ENCODE results near the gene CNRIP1. TPM values are rescaled to one million over a fixed set of nuclear protein-coding genes. Genes with fewer than 3 reads are reported as not detected.

Gene CNRIP1
- polyA plus RNA-seq, 1 donor (not counting 4 experiments of a cell fraction or from before 2014, with no cell fraction given), result 0.04 TPM

DNA sequence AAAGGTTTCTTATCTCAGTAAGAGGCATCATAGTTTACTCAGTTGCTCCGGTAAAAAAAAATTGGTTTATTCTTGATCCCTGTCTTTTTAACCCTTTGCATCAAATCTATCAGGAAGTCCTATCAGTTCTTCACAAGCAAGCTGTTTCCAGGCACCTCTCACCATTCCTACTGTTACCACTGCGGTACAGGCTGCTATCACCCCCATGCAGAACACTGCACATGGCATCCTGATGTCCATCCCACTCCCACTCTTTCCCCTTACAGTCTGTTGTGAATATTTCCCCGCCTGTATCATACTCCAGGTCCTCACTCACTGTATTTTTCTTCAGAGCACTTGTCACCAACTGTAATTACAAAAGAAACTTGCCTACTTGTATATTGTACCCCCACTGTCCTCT lies 5.3 kb upstream of the CNRIP1 start:
- no peak overlapping the region for H3K4me3 ChIP-seq (ENCODE audit: control insufficient read depth in 2 of 3, extremely low read depth in 1 of 3, insufficient read depth in 2 of 3, low read depth in 1 of 3, low read length in 3 of 3)
- no peaks in the 10 kb centered on the region for H4K20me1 ChIP-seq (ENCODE audit: control insufficient read depth, extremely low read depth, insufficient read depth, low read length)
- H3K4me1 ChIP-seq (ENCODE audit: control insufficient read depth, extremely low read depth, insufficient read depth, low read length), result peaks cover 2% of the 10 kb centered on the region
- no peak overlapping the region for H2AFZ ChIP-seq (ENCODE audit: control insufficient read depth, low read length)
- no peaks in the 10 kb centered on the region for H3K9me1 ChIP-seq (ENCODE audit: control insufficient read depth, extremely low read depth, insufficient read depth, low read length)
- H3K9me3 ChIP-seq (ENCODE audit: control insufficient read depth, low read depth, low read length), result no peaks in the 10 kb centered on the region
- H3K27me3 ChIP-seq (ENCODE audit: control insufficient read depth, extremely low read depth, insufficient read depth, low read length), result no peaks in the 10 kb centered on the region
- no peak overlapping the region for H3K9ac ChIP-seq (ENCODE audit: control insufficient read depth, extremely low read depth, insufficient read depth, low read length)
- H3K27ac ChIP-seq (ENCODE audit: control insufficient read depth, insufficient read depth, low read length), result no peak overlapping the region
- H3K79me2 ChIP-seq (ENCODE audit: control insufficient read depth, insufficient read depth, low read length), result no peaks in the 10 kb centered on the region
- no peak overlapping the region for H3K4me2 ChIP-seq (ENCODE audit: control insufficient read depth, extremely low read depth, insufficient read depth, low read depth, low read length)
- DNase-seq (ENCODE audit: low read depth, low spot score), result no peak
- dilution Hi-C loops (cut with MboI; ENCODE audit: extremely low pct_ligation_motif_present, low sequenced_read_pairs), result no loop called here
- no peaks in the 10 kb centered on the region for H3K36me3 ChIP-seq (ENCODE audit: control insufficient read depth in 2 of 2, extremely low read depth in 1 of 2, insufficient read depth in 2 of 2, low read length in 2 of 2)
- TF ChIP-seq, protein P1, sequence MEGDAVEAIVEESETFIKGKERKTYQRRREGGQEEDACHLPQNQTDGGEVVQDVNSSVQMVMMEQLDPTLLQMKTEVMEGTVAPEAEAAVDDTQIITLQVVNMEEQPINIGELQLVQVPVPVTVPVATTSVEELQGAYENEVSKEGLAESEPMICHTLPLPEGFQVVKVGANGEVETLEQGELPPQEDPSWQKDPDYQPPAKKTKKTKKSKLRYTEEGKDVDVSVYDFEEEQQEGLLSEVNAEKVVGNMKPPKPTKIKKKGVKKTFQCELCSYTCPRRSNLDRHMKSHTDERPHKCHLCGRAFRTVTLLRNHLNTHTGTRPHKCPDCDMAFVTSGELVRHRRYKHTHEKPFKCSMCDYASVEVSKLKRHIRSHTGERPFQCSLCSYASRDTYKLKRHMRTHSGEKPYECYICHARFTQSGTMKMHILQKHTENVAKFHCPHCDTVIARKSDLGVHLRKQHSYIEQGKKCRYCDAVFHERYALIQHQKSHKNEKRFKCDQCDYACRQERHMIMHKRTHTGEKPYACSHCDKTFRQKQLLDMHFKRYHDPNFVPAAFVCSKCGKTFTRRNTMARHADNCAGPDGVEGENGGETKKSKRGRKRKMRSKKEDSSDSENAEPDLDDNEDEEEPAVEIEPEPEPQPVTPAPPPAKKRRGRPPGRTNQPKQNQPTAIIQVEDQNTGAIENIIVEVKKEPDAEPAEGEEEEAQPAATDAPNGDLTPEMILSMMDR (optimal IDR thresholded peaks at IDR 0.05 in 1 of 3, IDR thresholded peaks at IDR 0.05 in 1 of 3, conservative IDR thresholded peaks at IDR 0.05 in 1 of 3; ENCODE audit: extremely low read depth in 1 of 3, insufficient read depth in 2 of 3, low read length in 3 of 3), result no peak
- no peak for TF ChIP-seq EZH2 (IDR thresholded peaks at IDR 0.05; ENCODE audit: low read length)
- FAIRE-seq, result no peak

DNA sequence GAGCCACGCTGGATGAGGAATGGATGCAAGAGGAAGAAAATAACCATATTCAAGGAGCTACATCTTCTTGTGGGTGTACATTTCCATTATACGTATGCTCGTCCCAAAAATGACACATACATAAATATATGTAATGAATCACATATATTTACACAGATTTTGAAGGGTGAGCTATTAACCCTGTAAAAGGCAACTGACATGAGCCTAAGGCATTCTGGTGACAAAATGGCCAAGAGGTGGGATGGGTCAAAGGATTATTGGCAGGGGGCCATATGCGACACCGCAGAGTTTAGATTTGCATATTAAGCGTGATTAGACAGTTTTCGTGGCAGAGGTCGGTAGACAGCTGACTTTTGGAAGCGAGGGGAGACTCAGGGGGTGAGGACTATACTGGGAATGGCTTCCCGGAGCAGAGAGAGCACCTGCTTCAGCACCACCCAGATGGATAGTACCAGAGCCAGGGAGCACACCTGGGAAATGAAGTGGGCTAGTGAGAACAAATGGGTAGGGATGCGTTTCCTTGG lies 431 bp upstream of the CNRIP1 start:
- Histone ChIP-seq H3K36me3 (ENCODE audit: control insufficient read depth in 2 of 2, extremely low read depth in 1 of 2, insufficient read depth in 2 of 2, low read length in 2 of 2) (no peaks in the 10 kb centered on the region), H2AFZ (ENCODE audit: control insufficient read depth, low read length) (no peak overlapping the region), H3K4me3 (ENCODE audit: control insufficient read depth in 2 of 3, extremely low read depth in 1 of 3, insufficient read depth in 2 of 3, low read depth in 1 of 3, low read length in 3 of 3) (peak overlapping the region in 2 of 3 experiments; percentile 50 to 60), H3K9ac (ENCODE audit: control insufficient read depth, extremely low read depth, insufficient read depth, low read length) (no peak overlapping the region), H3K4me1 (ENCODE audit: control insufficient read depth, extremely low read depth, insufficient read depth, low read length) (peaks cover 7% of the 10 kb centered on the region), H3K79me2 (ENCODE audit: control insufficient read depth, insufficient read depth, low read length) (no peaks in the 10 kb centered on the region), H3K27ac (ENCODE audit: control insufficient read depth, insufficient read depth, low read length) (no peak overlapping the region), H3K4me2 (ENCODE audit: control insufficient read depth, extremely low read depth, insufficient read depth, low read depth, low read length) (peak overlapping the region; percentile 76), H3K9me3 (ENCODE audit: control insufficient read depth, low read depth, low read length) (no peaks in the 10 kb centered on the region), H3K9me1 (ENCODE audit: control insufficient read depth, extremely low read depth, insufficient read depth, low read length) (no peaks in the 10 kb centered on the region), H3K27me3 (ENCODE audit: control insufficient read depth, extremely low read depth, insufficient read depth, low read length) (peaks cover 26% of the 10 kb centered on the region), H4K20me1 (ENCODE audit: control insufficient read depth, extremely low read depth, insufficient read depth, low read length) (no peaks in the 10 kb centered on the region)
- peak; percentile 73 for FAIRE-seq
- dilution Hi-C loops (cut with MboI; ENCODE audit: extremely low pct_ligation_motif_present, low sequenced_read_pairs), result no loop called here
- no peak for DNase-seq (ENCODE audit: low read depth, low spot score)
- no peak for TF ChIP-seq EZH2 (IDR thresholded peaks at IDR 0.05; ENCODE audit: low read length)
- TF ChIP-seq, protein P1 (optimal IDR thresholded peaks at IDR 0.05 in 1 of 3, IDR thresholded peaks at IDR 0.05 in 1 of 3, conservative IDR thresholded peaks at IDR 0.05 in 1 of 3; ENCODE audit: extremely low read depth in 1 of 3, insufficient read depth in 2 of 3, low read length in 3 of 3), result no peak
